NCI-H1105 treated with DMSO at 0.1 percent for 48 hours (cell line): ENCODE measurements around the gene PPP5C.
"Not testable (repeated sequence)": the region's sequence is repeated elsewhere in the genome, so short reads cannot be mapped to it uniquely, and the experiment has no call there.

Experiments
- DNase-seq: peaks from one replicate; lab custom pipeline; 2025; lab: John Stamatoyannopoulos, UW

PPP5C gene

GRCh38 chr19:46346821-46347571 lies at the start of gene PPP5C:
Gene PPP5C, plus strand, starts transcription at chr19:46347087. Its CDS starts 10 bp downstream, at chr19:46347097.
- peak; percentile 95 for DNase-seq

GRCh38 chr19:46297700-46298478 lies 49.0 kb upstream of the PPP5C start:
- DNase-seq = no peak

GRCh38 chr19:46298479-46299003 lies 48.3 kb upstream of the PPP5C start:
- DNase-seq = no peak

- DNase-seq = peak; percentile 96
Measured at GRCh38 chr19:46299004-46299509, 47.8 kb upstream of the PPP5C start.

- no peak for DNase-seq
Measured at GRCh38 chr19:46299695-46300094, 47.2 kb upstream of the PPP5C start.

GRCh38 chr19:46303322-46303690 lies 43.6 kb upstream of the PPP5C start:
- no peak for DNase-seq

GRCh38 chr19:46303691-46304397 lies 43.0 kb upstream of the PPP5C start:
- DNase-seq = no peak

GRCh38 chr19:46306501-46306900 lies 40.4 kb upstream of the PPP5C start:
- no peak for DNase-seq

GRCh38 chr19:46308510-46308909 lies 38.4 kb upstream of the PPP5C start:
- no peak for DNase-seq

GRCh38 chr19:46309056-46309455 lies 37.8 kb upstream of the PPP5C start:
- no peak for DNase-seq

GRCh38 chr19:46311444-46311843 lies 35.4 kb upstream of the PPP5C start:
- no peak for DNase-seq

- peak; percentile 7 for DNase-seq
Measured at GRCh38 chr19:46313540-46314469, 33.1 kb upstream of the PPP5C start.

- DNase-seq = no peak
Measured at GRCh38 chr19:46317339-46317738, 29.5 kb upstream of the PPP5C start.

- no peak for DNase-seq
Measured at GRCh38 chr19:46319613-46320012, 27.3 kb upstream of the PPP5C start.

GRCh38 chr19:46320559-46320958 lies 26.3 kb upstream of the PPP5C start:
- DNase-seq = no peak

GRCh38 chr19:46321653-46322052 lies 25.2 kb upstream of the PPP5C start:
- no peak for DNase-seq

- not testable (repeated sequence) for DNase-seq
Measured at GRCh38 chr19:46323227-46323626, 23.7 kb upstream of the PPP5C start.

GRCh38 chr19:46324277-46324676 lies 22.6 kb upstream of the PPP5C start:
- DNase-seq = no peak

- no peak for DNase-seq
Measured at GRCh38 chr19:46326608-46327007, 20.3 kb upstream of the PPP5C start.

GRCh38 chr19:46328079-46328478 lies 18.8 kb upstream of the PPP5C start:
- no peak for DNase-seq

GRCh38 chr19:46330319-46330918 lies 16.5 kb upstream of the PPP5C start:
- no peak for DNase-seq
